Gastrocnemius medialis (tissue), 4 donors: Measurements from ENCODE around the gene GDF7. TPM values are rescaled to one million over a fixed set of nuclear protein-coding genes. Genes with fewer than 3 reads are reported as not detected.

Experiments
- ATAC-seq, 2 donors: fragments of 150-250 bp; one replicate each; pipeline ENCODE4 v1.9.1; 2016
- DNase-seq, 2 donors: peaks; one replicate each; pipeline ENCODE4 v3.0.0-alpha.2; 2019
- H3K27ac ChIP-seq, 4 donors: fragments of 200-600 bp; sonication (generic); 1 replicate in 1 of 4; 2 replicates in 3 of 4; pipeline ENCODE4 v1.5.1; 2016 to 2018; ENCODE audit warnings: mild to moderate bottlenecking in 2 of 4, moderate library complexity in 1 of 4
- H3K27me3 ChIP-seq, 3 donors: fragments of 200-600 bp; sonication (generic) in 2 of 3; 1 replicate in 1 of 3; 2 replicates in 2 of 3; pipeline versions ENCODE4 v1.5.1 to v1.6.0; 2016 to 2019; ENCODE audit warnings: mild to moderate bottlenecking in 1 of 3, moderate library complexity in 1 of 3
- H3K36me3 ChIP-seq, 2 donors: fragments of 200-600 bp; sonication (generic) in 1 of 2; one replicate each; pipeline ENCODE4 v1.5.1; 2017 to 2018
- H3K4me1 ChIP-seq, 2 donors: fragments of 200-600 bp; sonication (generic) in 1 of 2; one replicate each; pipeline ENCODE4 v1.5.1; 2016 to 2017; ENCODE audit warnings: mild to moderate bottlenecking in 2 of 2
- H3K4me3 ChIP-seq, 4 donors: fragments of 200-600 bp; sonication (generic) in 3 of 4; 1 replicate in 1 of 4; 2 replicates in 3 of 4; pipeline ENCODE4 v1.5.1; 2016 to 2019; ENCODE audit warnings: mild to moderate bottlenecking in 2 of 4
- H3K9me3 ChIP-seq, 3 donors: fragments of 200-600 bp; sonication (generic) in 2 of 3; 1 replicate in 1 of 3; 2 replicates in 2 of 3; pipeline ENCODE4 v1.5.1; 2016 to 2019
- POLR2A ChIP-seq, 2 donors: fragments of 450-650 bp; IDR thresholded peaks; one replicate each; pipeline ENCODE4 v1.6.1; 2017; ENCODE audit warnings: antibody characterized with exemption in 2 of 2, mild to moderate bottlenecking in 2 of 2, moderate library complexity in 2 of 2
- in situ Hi-C, 4 donors: fragments of 200-750 bp; cut with MboI; loops; one replicate each; pipeline versions ENCODE4 v1.15.0 to v1.8.0; 2017; ENCODE audit warnings: low sequenced_read_pairs in 4 of 4
- intact Hi-C: fragments of 100-400 bp; cut with DNase I; formaldehyde crosslinking; loops from one replicate; pipeline ENCODE4 v1.15.1; 2023; ENCODE audit warnings: low total_unique reads
- total RNA-seq, 4 donors: library from RNA; depleted of rRNA; stranded (reverse); fragments of >200 nt; gene quantifications; one replicate each; pipeline versions ENCODE4 v1.1.0 to v1.2.3, GENCODE V29; 2016
- TF ChIP-seq, protein P1 (sequence below), 5 experiments: fragments of 450-650 bp in 3 of 5; fragments of 200-600 bp in 2 of 5; sonication (generic) in 2 of 5; IDR thresholded peaks in 4 of 5; conservative IDR thresholded peaks in 1 of 5; 1 replicate in 4 of 5; 2 replicates in 1 of 5; pipeline ENCODE4 v1.5.1; 2016 to 2019; ENCODE audit warnings: antibody characterized with exemption in 5 of 5, mild to moderate bottlenecking in 3 of 5, moderate library complexity in 3 of 5

The GDF7 gene
- total RNA-seq, 4 donors from 2014 or later, result 0.02 to 0.10 (median 0.07) TPM; not detected in 1

- no peak for DNase-seq
- Histone ChIP-seq H3K9me3 (no peaks in the 10 kb centered on the region), H3K27ac (no peak overlapping the region), H3K27me3 (no peaks in the 10 kb centered on the region), H3K4me1 (peaks cover 14 to 28% of the 10 kb centered on the region in 2 donors), H3K4me3 (no peak overlapping the region), H3K36me3 (no peaks in the 10 kb centered on the region)
- ATAC-seq, result no peak
- in situ Hi-C loops (loop anchor here in 1 of 4 donors (25.0 kb wide), 1 partner anchor 569 kb away; the partner anchor contains the start of gene LAPTM4A), intact Hi-C loops (no loop called here)
- no peak for TF ChIP-seq POLR2A (IDR thresholded peaks at IDR 0.05)
- TF ChIP-seq, protein P1, sequence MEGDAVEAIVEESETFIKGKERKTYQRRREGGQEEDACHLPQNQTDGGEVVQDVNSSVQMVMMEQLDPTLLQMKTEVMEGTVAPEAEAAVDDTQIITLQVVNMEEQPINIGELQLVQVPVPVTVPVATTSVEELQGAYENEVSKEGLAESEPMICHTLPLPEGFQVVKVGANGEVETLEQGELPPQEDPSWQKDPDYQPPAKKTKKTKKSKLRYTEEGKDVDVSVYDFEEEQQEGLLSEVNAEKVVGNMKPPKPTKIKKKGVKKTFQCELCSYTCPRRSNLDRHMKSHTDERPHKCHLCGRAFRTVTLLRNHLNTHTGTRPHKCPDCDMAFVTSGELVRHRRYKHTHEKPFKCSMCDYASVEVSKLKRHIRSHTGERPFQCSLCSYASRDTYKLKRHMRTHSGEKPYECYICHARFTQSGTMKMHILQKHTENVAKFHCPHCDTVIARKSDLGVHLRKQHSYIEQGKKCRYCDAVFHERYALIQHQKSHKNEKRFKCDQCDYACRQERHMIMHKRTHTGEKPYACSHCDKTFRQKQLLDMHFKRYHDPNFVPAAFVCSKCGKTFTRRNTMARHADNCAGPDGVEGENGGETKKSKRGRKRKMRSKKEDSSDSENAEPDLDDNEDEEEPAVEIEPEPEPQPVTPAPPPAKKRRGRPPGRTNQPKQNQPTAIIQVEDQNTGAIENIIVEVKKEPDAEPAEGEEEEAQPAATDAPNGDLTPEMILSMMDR (IDR thresholded peaks at IDR 0.05 in 4 of 5, conservative IDR thresholded peaks at IDR 0.05 in 1 of 5), result no peak
These were observed 35.2 kb upstream of the GDF7 start for GRCh38 chr2:20631617-20632307.

DNA sequence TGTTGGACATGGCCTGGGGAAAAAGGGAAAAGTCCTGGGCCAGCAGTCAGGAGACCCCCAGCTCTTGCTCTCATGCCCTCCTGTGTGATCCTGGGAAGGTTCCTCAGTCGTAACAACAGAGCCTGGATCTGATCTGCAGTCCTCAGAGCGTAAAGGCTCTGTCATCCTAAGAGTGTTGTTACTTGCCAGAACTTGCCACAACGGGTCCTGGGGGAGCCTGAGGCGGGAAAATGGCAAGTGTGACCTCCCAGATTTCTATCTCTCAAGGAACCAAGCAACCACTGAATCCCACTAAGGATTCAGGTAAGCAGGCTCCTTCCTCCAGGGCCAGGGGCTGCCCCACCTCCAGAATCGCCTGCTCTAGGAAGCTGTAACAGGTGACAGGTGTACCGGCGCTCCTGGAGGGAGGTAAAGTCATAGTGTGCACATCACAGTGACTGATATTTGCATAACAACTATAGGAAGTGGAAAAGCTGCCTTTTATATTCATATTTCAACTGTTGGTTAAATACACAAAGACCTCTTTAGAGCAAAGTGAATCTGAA, 34.4 kb upstream of the GDF7 start:
- DNase-seq (no peak), ATAC-seq (no peak)

DNA sequence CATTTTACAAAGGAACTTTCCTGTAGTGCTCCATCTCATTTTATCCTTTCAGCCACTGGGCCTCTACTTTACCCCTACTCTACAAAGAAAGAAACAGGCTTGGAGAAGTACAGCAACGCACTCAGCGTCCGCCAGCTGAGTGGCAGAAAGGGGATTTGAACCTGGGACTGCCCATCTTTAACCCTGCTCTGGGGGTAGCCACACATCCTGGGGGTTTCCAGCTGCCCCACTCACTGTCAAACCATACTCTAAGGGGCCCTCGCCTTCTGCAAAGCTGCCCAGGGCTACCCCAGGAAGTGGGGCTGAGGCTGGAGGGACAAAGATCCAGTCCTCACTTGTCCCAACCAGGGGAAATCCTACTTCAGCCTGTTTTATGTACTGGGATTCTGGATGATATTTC, 33.9 kb upstream of the GDF7 start:
- ATAC-seq (no peak), DNase-seq (no peak)
- H3K4me3 ChIP-seq, result no peak overlapping the region
- peaks cover 0 to 9% of the 10 kb centered on the region in 2 donors for H3K36me3 ChIP-seq
- H3K4me1 ChIP-seq, result peaks cover 6 to 19% of the 10 kb centered on the region in 2 donors
- H3K27me3 ChIP-seq, result no peaks in the 10 kb centered on the region
- intact Hi-C loops (no loop called here), in situ Hi-C loops (loop anchor here in 1 of 4 donors (25.0 kb wide), 1 partner anchor 571 kb away; the partner anchor contains the start of gene LAPTM4A)
- H3K27ac ChIP-seq, result peak overlapping the region in 2 of 4 donors; percentile 60 to 68
- no peak for TF ChIP-seq POLR2A (IDR thresholded peaks at IDR 0.05)
- TF ChIP-seq, protein P1 (IDR thresholded peaks at IDR 0.05 in 4 of 5, conservative IDR thresholded peaks at IDR 0.05 in 1 of 5), result no peak
- H3K9me3 ChIP-seq, result no peaks in the 10 kb centered on the region

More for the DNA sequence above, 34.4 kb upstream of the GDF7 start:
- intact Hi-C loops (no loop called here), in situ Hi-C loops (loop anchor here in 1 of 4 donors (25.0 kb wide), 1 partner anchor 570 kb away; the partner anchor contains the start of gene LAPTM4A)
- peaks cover 7 to 22% of the 10 kb centered on the region in 2 donors for H3K4me1 ChIP-seq
- TF ChIP-seq POLR2A (IDR thresholded peaks at IDR 0.05), result no peak
- H3K36me3 ChIP-seq, result peaks cover 0 to 4% of the 10 kb centered on the region in 2 donors
- no peaks in the 10 kb centered on the region for H3K27me3 ChIP-seq
- no peak overlapping the region for H3K27ac ChIP-seq
- no peak overlapping the region for H3K4me3 ChIP-seq
- no peaks in the 10 kb centered on the region for H3K9me3 ChIP-seq

DNA sequence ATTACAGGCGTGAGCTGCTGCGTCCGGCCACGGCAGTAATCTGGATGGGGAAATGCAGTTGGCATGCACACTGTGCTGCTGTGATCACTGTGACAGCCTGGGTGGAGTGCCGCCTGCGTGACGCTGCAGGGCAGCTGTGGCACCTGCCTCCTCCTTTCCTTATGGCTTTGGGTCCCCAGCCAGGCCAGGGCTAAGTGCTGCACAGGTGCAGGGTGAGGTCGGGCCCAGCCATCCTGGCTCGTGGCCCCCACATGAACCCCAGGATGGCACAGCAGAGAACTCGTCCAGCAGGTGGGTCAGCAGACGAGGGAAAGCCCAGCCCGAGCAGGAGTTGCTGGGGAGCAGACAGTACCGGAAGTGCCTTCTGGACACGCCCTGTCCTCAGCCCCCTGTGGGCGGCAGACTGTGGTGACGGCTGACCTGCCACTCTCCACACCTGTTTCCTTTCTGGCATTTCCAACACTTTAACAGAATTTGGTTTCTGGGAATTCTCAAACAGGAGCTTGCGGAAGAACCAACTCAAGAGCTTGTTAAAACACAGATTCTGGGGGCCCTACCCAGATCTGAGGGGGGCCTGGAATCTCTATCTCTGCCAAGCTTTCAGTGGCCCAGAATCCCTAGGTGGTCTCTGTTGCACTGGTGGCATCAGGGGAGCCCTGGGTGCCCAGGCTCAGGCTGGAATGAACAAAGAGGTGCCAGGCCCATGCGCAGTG, 33.0 kb upstream of the GDF7 start:
- in situ Hi-C loops (loop anchor here in 1 of 4 donors (25.0 kb wide), 1 partner anchor 572 kb away; the partner anchor contains the start of gene LAPTM4A), intact Hi-C loops (loop anchor here (2.0 kb wide), 1 partner anchor 33 kb away; no protein-coding TSS in a partner anchor)
- no peak overlapping the region for H3K4me3 ChIP-seq
- H3K36me3 ChIP-seq, result peaks cover 0 to 12% of the 10 kb centered on the region in 2 donors
- ATAC-seq (peak; percentile 37 to 57), DNase-seq (peak in 1 of 2 donors; percentile 70)
- TF ChIP-seq POLR2A (IDR thresholded peaks at IDR 0.05), result no peak
- TF ChIP-seq, protein P1 (IDR thresholded peaks at IDR 0.05 in 4 of 5, conservative IDR thresholded peaks at IDR 0.05 in 1 of 5), result no peak
- H3K9me3 ChIP-seq, result no peaks in the 10 kb centered on the region
- H3K27ac ChIP-seq, result peak overlapping the region; percentile 9 to 68 (median 58)
- H3K27me3 ChIP-seq, result no peaks in the 10 kb centered on the region
- peaks cover 6 to 19% of the 10 kb centered on the region in 2 donors for H3K4me1 ChIP-seq
